Esophagus squamous epithelium (tissue), 5 donors: ENCODE measurements around the gene GPAT3. TPM values are rescaled to one million over a fixed set of nuclear protein-coding genes. Genes with fewer than 3 reads are reported as not detected.

Experiments used
- DNase-seq: peaks from one replicate; lab custom pipeline; 2025; lab: John Stamatoyannopoulos, UW
- H3K27ac ChIP-seq, 4 donors: fragments of 200-600 bp; sonication (generic); one replicate each; pipeline ENCODE4 v1.5.1; 2016 to 2019; ENCODE audit warnings: mild to moderate bottlenecking in 1 of 4
- H3K27me3 ChIP-seq, 4 donors: fragments of 200-600 bp; sonication (generic); 1 replicate in 3 of 4; 2 replicates in 1 of 4; pipeline versions ENCODE4 v1.5.1 to v1.6.0; 2017 to 2021; ENCODE audit warnings: antibody characterized with exemption in 1 of 4
- H3K36me3 ChIP-seq, 3 donors: fragments of 200-600 bp; sonication (generic); one replicate each; pipeline ENCODE4 v1.5.1; 2016 to 2019
- H3K4me1 ChIP-seq, 3 donors: fragments of 200-600 bp; sonication (generic); one replicate each; pipeline ENCODE4 v1.5.1; 2017 to 2019
- H3K4me3 ChIP-seq, 4 donors: fragments of 200-600 bp; sonication (generic); 1 replicate in 3 of 4; 2 replicates in 1 of 4; pipeline ENCODE4 v1.5.1; 2016 to 2019; ENCODE audit warnings: mild to moderate bottlenecking in 2 of 4, moderate library complexity in 1 of 4
- H3K9me3 ChIP-seq, 3 donors: fragments of 200-600 bp; sonication (generic); one replicate each; pipeline ENCODE4 v1.5.1; 2016 to 2019
- POLR2A ChIP-seq, 4 donors: fragments of 450-650 bp; IDR thresholded peaks; one replicate each; pipeline ENCODE4 v1.6.1; 2017; ENCODE audit warnings: antibody characterized with exemption in 4 of 4, mild to moderate bottlenecking in 4 of 4, moderate library complexity in 3 of 4
- WGBS, 2 donors: methylation state at CpG; one replicate each; pipeline ENCODE4 v1.1.5; 2018; 5-methylcytosine and 5-hydroxymethylcytosine counted together
- intact Hi-C: fragments of 100-400 bp; cut with DNase I; formaldehyde crosslinking; loops from one replicate; pipeline ENCODE4 v1.15.0; 2022
- total RNA-seq, 4 donors: library from RNA; depleted of rRNA; stranded (reverse); fragments of >200 nt; gene quantifications; one replicate each; pipeline ENCODE4 v1.1.0, GENCODE V29; 2016
- TF ChIP-seq, protein P1 (sequence below), 6 experiments: fragments of 450-650 bp in 4 of 6; fragments of 200-600 bp in 2 of 6; sonication (generic) in 2 of 6; IDR thresholded peaks; one replicate each; pipeline ENCODE4 v1.5.1; 2016 to 2019; ENCODE audit warnings: antibody characterized with exemption in 6 of 6, mild to moderate bottlenecking in 4 of 6, moderate library complexity in 4 of 6
- donor health status: DM: yes; HTN: yes; CAD: no.

GPAT3 gene
- total RNA-seq, 4 donors from 2014 or later, result 3.3 to 7.2 (median 4.2) TPM

DNA sequence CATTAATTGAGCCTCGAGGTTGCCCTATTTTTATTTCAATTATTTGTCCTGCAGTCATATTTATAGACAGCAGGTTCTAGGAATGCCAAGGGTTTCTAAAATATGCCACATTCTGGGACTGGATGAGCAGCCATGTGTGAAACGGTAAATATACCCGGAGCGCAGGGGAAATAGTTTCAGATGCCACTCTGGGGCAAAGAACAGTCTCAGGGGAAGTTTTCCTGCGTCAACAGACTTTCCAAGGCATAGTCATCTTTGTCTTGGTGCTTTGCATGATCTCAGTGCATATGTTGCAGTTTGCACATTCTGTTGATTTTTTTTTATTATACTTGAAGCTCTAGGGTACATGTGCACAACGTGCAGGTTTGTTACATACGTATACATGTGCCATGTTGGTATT, 71.0 kb downstream of the GPAT3 start:
- intact Hi-C loops, result no loop called here
- TF ChIP-seq, protein P1, sequence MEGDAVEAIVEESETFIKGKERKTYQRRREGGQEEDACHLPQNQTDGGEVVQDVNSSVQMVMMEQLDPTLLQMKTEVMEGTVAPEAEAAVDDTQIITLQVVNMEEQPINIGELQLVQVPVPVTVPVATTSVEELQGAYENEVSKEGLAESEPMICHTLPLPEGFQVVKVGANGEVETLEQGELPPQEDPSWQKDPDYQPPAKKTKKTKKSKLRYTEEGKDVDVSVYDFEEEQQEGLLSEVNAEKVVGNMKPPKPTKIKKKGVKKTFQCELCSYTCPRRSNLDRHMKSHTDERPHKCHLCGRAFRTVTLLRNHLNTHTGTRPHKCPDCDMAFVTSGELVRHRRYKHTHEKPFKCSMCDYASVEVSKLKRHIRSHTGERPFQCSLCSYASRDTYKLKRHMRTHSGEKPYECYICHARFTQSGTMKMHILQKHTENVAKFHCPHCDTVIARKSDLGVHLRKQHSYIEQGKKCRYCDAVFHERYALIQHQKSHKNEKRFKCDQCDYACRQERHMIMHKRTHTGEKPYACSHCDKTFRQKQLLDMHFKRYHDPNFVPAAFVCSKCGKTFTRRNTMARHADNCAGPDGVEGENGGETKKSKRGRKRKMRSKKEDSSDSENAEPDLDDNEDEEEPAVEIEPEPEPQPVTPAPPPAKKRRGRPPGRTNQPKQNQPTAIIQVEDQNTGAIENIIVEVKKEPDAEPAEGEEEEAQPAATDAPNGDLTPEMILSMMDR (IDR thresholded peaks at IDR 0.05), result no peak
- TF ChIP-seq POLR2A (IDR thresholded peaks at IDR 0.05), result no peak
- Histone ChIP-seq H3K9me3 (no peaks in the 10 kb centered on the region), H3K4me1 (no peaks in the 10 kb centered on the region), H3K27ac (no peak overlapping the region), H3K27me3 (no peaks in the 10 kb centered on the region), H3K4me3 (no peak overlapping the region), H3K36me3 (no peaks in the 10 kb centered on the region)
- 42 to 49% methylated on average over 7 of the region's 7 CpGs for WGBS, 2 donors
- DNase-seq, result no peak

DNA sequence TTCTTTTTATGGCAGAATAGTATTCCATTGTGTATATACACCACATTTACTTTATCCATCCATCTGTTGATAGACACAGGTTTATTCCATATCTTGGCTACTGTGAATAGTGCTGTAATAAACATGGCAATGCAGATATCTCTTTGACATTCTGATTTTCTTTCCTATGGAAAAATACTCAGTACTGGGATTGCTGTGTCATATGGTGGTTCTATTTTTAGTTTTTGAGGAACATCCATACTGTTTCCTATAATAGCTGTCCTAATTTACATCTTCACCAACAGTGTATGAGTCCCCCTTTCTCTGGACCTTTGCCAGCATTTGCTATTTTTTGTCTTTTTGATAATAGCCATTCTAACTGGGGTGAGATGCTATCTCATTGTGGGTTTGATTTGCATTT, 73.5 kb downstream of the GPAT3 start:
- no peak for DNase-seq
- TF ChIP-seq, protein P1 (IDR thresholded peaks at IDR 0.05), result no peak
- no peak for TF ChIP-seq POLR2A (IDR thresholded peaks at IDR 0.05)
- Histone ChIP-seq H3K4me1 (no peaks in the 10 kb centered on the region), H3K36me3 (no peaks in the 10 kb centered on the region), H3K27ac (no peak overlapping the region), H3K27me3 (no peaks in the 10 kb centered on the region), H3K4me3 (no peak overlapping the region), H3K9me3 (peaks cover 0 to 14% (median 0%) of the 10 kb centered on the region in 3 donors)
- intact Hi-C loops, result no loop called here

DNA sequence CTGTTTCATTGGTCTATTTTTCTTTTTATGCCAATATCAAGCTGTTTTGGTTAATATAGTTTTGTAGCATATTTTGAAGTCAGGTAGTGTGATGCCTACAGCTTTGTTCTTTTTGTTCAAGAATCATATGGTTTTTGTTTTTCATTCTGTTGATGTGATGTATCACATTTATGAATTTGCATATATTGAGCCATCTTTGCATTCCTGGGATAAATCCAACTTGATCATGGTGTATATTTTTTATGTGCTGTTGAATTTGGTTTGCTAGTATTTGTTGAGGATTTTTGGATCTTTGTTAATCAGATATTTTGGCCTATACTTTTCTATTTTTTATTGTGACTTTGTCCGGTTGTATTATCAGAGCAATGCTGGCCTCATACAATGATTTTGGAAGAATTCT, 74.8 kb downstream of the GPAT3 start:
- Histone ChIP-seq H3K4me1 (no peaks in the 10 kb centered on the region), H3K27me3 (peaks cover 0 to 3% (median 0%) of the 10 kb centered on the region in 4 donors), H3K9me3 (peaks cover 0 to 19% (median 0%) of the 10 kb centered on the region in 3 donors), H3K36me3 (no peaks in the 10 kb centered on the region), H3K4me3 (no peak overlapping the region), H3K27ac (no peak overlapping the region)
- WGBS, 2 donors, result 94 to 100% methylated on average over 1 of the region's 1 CpG
- no peak for TF ChIP-seq POLR2A (IDR thresholded peaks at IDR 0.05)
- TF ChIP-seq, protein P1 (IDR thresholded peaks at IDR 0.05), result no peak
- intact Hi-C loops, result no loop called here
- no peak for DNase-seq

DNA sequence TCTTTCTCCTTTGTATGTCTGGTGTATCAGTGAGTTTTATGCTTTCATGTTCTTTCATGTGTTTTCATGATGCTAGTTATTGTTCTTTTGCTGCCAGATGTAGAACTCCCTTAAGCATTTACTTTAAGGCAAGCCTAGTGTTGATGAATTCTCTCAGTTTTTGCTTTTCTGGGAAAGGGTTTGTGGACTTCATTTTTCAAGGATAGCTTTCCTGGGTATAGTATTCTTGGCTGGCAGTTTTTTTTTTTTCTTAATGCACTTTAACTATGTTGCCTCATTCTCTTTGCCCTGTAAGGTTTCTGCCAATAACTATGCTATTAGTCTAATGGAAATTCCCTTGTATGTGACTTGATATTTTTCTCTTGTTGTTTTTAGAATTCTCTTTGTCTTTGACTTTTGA, 77.1 kb downstream of the GPAT3 start:
- DNase-seq, result no peak
- Histone ChIP-seq H3K4me3 (no peak overlapping the region), H3K4me1 (no peaks in the 10 kb centered on the region), H3K9me3 (peaks cover 0 to 19% (median 0%) of the 10 kb centered on the region in 3 donors), H3K27me3 (peaks cover 0 to 3% (median 0%) of the 10 kb centered on the region in 4 donors), H3K36me3 (no peaks in the 10 kb centered on the region), H3K27ac (no peak overlapping the region)
- intact Hi-C loops, result no loop called here
- TF ChIP-seq, protein P1 (IDR thresholded peaks at IDR 0.05), result no peak
- TF ChIP-seq POLR2A (IDR thresholded peaks at IDR 0.05), result no peak

DNA sequence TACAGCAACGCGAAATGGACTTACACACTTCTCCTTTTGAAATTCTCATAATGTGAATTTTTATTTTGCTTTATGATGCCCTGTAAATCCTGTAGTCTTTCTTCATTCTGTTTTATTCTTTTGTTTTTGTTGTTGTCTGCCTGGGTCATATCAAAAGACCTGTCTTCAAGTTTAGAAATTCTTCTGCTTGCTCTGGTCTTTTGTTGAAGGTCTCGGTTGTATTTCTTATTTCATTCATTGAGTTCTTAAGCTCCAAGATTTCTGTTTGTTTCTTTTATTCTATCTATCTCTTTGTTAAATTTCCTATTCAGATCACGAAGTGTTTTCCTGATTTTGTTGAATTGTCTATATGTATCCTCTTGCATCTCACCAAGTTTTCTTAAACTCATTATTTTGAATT, 78.1 kb downstream of the GPAT3 start:
- Histone ChIP-seq H3K36me3 (no peaks in the 10 kb centered on the region), H3K4me1 (peaks cover 0 to 9% (median 6%) of the 10 kb centered on the region in 3 donors), H3K27me3 (peaks cover 0 to 3% (median 0%) of the 10 kb centered on the region in 4 donors), H3K27ac (no peak overlapping the region), H3K4me3 (no peak overlapping the region), H3K9me3 (peaks cover 0 to 19% (median 0%) of the 10 kb centered on the region in 3 donors)
- TF ChIP-seq, protein P1 (IDR thresholded peaks at IDR 0.05), result no peak
- TF ChIP-seq POLR2A (IDR thresholded peaks at IDR 0.05), result no peak
- intact Hi-C loops, result no loop called here
- 80 to 93% methylated on average over 4 of the region's 4 CpGs for WGBS, 2 donors
- DNase-seq, result no peak
